ENCODE measurements around the gene C1orf53.

- TF ChIP-seq CTCF (conservative IDR thresholded peaks at IDR 0.05; ENCODE audit: low read length) (peak; percentile 95), EZH2phosphoT487 (IDR thresholded peaks at IDR 0.05; ENCODE audit: borderline replicate concordance, low read depth, low read length) (no peak)
These were observed 33.5 kb upstream of the C1orf53 start for GRCh38 chr1:197868751-197869489.

All from OCI-LY7 (cell line).